ACC112 (cell line): ENCODE results near the gene LY86.

Experiments
- H2AFZ ChIP-seq: fragments of 200-600 bp; sonication (generic); one replicate; pipeline ENCODE4 v1.6.0; 2017; ENCODE audit warnings: antibody characterized with exemption, low read length; ENCODE audit not compliant: unreplicated experiment
- H3K27ac ChIP-seq: fragments of 200-600 bp; sonication (generic); 2 replicates; pipeline ENCODE4 v1.5.1; 2014; ENCODE audit warnings: low read depth, mild to moderate bottlenecking, antibody characterized with exemption, low read length, moderate library complexity
- H3K27me3 ChIP-seq: fragments of 200-600 bp; sonication (generic); 2 replicates; pipeline ENCODE4 v1.6.1; 2014; ENCODE audit warnings: mild to moderate bottlenecking, antibody characterized with exemption, low read length, moderate library complexity, mixed read lengths; ENCODE audit not compliant: insufficient read depth
- H3K36me3 ChIP-seq: fragments of 200-600 bp; sonication (generic); 2 replicates; pipeline ENCODE4 v1.6.1; 2016; ENCODE audit warnings: mild to moderate bottlenecking, antibody characterized with exemption, low read length, moderate library complexity, mixed read lengths; ENCODE audit not compliant: insufficient read depth
- H3K4me1 ChIP-seq: fragments of 200-600 bp; sonication (generic); one replicate; pipeline ENCODE4 v1.6.1; 2016; ENCODE audit warnings: low read length, mixed read lengths; ENCODE audit not compliant: insufficient read depth, unreplicated experiment, control insufficient read depth
- H3K4me3 ChIP-seq: fragments of 200-600 bp; sonication (generic); 2 replicates; pipeline ENCODE4 v1.5.1; 2014; ENCODE audit warnings: mild to moderate bottlenecking, low read depth, low read length
- H3K79me2 ChIP-seq: fragments of 200-600 bp; sonication (generic); one replicate; pipeline ENCODE4 v1.6.0; 2016; ENCODE audit warnings: low read length; ENCODE audit not compliant: control insufficient read depth, unreplicated experiment, insufficient read depth

The LY86 gene

GRCh38 chr6:6626187-6626586, 37.7 kb downstream of the LY86 start:
- H3K36me3 ChIP-seq: no peaks in the 10 kb centered on the region
- H3K4me3 ChIP-seq: no peak overlapping the region
- H3K79me2 ChIP-seq: no peaks in the 10 kb centered on the region
- H2AFZ ChIP-seq: no peak overlapping the region
- peaks cover 70% of the 10 kb centered on the region for H3K27me3 ChIP-seq
- no peaks in the 10 kb centered on the region for H3K4me1 ChIP-seq
- no peak overlapping the region for H3K27ac ChIP-seq

- Histone ChIP-seq H3K4me3 (no peak overlapping the region), H2AFZ (no peak overlapping the region), H3K27me3 (peaks cover 53% of the 10 kb centered on the region), H3K36me3 (no peaks in the 10 kb centered on the region), H3K4me1 (no peaks in the 10 kb centered on the region), H3K79me2 (no peaks in the 10 kb centered on the region), H3K27ac (no peak overlapping the region)
Observed at GRCh38 chr6:6629402-6629801, 40.9 kb downstream of the LY86 start.

GRCh38 chr6:6631053-6631452, 42.5 kb downstream of the LY86 start:
- H3K36me3 ChIP-seq: no peaks in the 10 kb centered on the region

GRCh38 chr6:6631534-6632276, 43.2 kb downstream of the LY86 start:
- Histone ChIP-seq H3K27me3 (peaks cover 46% of the 10 kb centered on the region), H3K4me1 (no peaks in the 10 kb centered on the region), H3K4me3 (no peak overlapping the region), H3K36me3 (no peaks in the 10 kb centered on the region), H3K27ac (no peak overlapping the region), H2AFZ (no peak overlapping the region), H3K79me2 (no peaks in the 10 kb centered on the region)

More at GRCh38 chr6:6631053-6631452, 42.5 kb downstream of the LY86 start:
- H3K4me1 ChIP-seq: no peaks in the 10 kb centered on the region
- peaks cover 50% of the 10 kb centered on the region for H3K27me3 ChIP-seq
- H3K27ac ChIP-seq: no peak overlapping the region
- H3K4me3 ChIP-seq: no peak overlapping the region
- no peaks in the 10 kb centered on the region for H3K79me2 ChIP-seq
- H2AFZ ChIP-seq: no peak overlapping the region

GRCh38 chr6:6633898-6634734, 45.6 kb downstream of the LY86 start:
- H3K4me1 ChIP-seq: no peaks in the 10 kb centered on the region
- no peak overlapping the region for H3K27ac ChIP-seq

GRCh38 chr6:6634735-6635075, 46.2 kb downstream of the LY86 start:
- peaks cover 23% of the 10 kb centered on the region for H3K27me3 ChIP-seq
- no peaks in the 10 kb centered on the region for H3K79me2 ChIP-seq
- no peaks in the 10 kb centered on the region for H3K4me1 ChIP-seq
- H3K27ac ChIP-seq: no peak overlapping the region
- H3K4me3 ChIP-seq: no peak overlapping the region
- no peak overlapping the region for H2AFZ ChIP-seq
- H3K36me3 ChIP-seq: no peaks in the 10 kb centered on the region

More at GRCh38 chr6:6633898-6634734, 45.6 kb downstream of the LY86 start:
- Histone ChIP-seq H3K27me3 (peaks cover 29% of the 10 kb centered on the region), H3K79me2 (no peaks in the 10 kb centered on the region), H2AFZ (no peak overlapping the region), H3K4me3 (no peak overlapping the region), H3K36me3 (no peaks in the 10 kb centered on the region)

- no peak overlapping the region for H2AFZ ChIP-seq
- H3K4me3 ChIP-seq: no peak overlapping the region
- H3K36me3 ChIP-seq: no peaks in the 10 kb centered on the region
- no peaks in the 10 kb centered on the region for H3K4me1 ChIP-seq
- H3K79me2 ChIP-seq: no peaks in the 10 kb centered on the region
- no peak overlapping the region for H3K27ac ChIP-seq
- H3K27me3 ChIP-seq: peaks cover 18% of the 10 kb centered on the region; the same call in 1 of the 2 replicates
Observed at GRCh38 chr6:6635291-6635690, 46.8 kb downstream of the LY86 start.

GRCh38 chr6:6635869-6636268, 47.3 kb downstream of the LY86 start:
- no peak overlapping the region for H3K4me3 ChIP-seq
- no peaks in the 10 kb centered on the region for H3K36me3 ChIP-seq
- no peak overlapping the region for H3K27ac ChIP-seq
- no peaks in the 10 kb centered on the region for H3K4me1 ChIP-seq
- H3K27me3 ChIP-seq: peaks cover 15% of the 10 kb centered on the region; the same call in 1 of the 2 replicates
- no peak overlapping the region for H2AFZ ChIP-seq
- H3K79me2 ChIP-seq: no peaks in the 10 kb centered on the region

- H3K79me2 ChIP-seq: no peaks in the 10 kb centered on the region
- H2AFZ ChIP-seq: no peak overlapping the region
- H3K4me3 ChIP-seq: no peak overlapping the region
- H3K4me1 ChIP-seq: no peaks in the 10 kb centered on the region
- no peaks in the 10 kb centered on the region for H3K36me3 ChIP-seq
- peaks cover 11% of the 10 kb centered on the region for H3K27me3 ChIP-seq
- H3K27ac ChIP-seq: no peak overlapping the region
Observed at GRCh38 chr6:6639572-6639971, 51.1 kb downstream of the LY86 start.

- H3K79me2 ChIP-seq: no peaks in the 10 kb centered on the region
- H3K27me3 ChIP-seq: peaks cover 14% of the 10 kb centered on the region
- H3K36me3 ChIP-seq: no peaks in the 10 kb centered on the region
- H2AFZ ChIP-seq: no peak overlapping the region
- no peak overlapping the region for H3K27ac ChIP-seq
- H3K4me3 ChIP-seq: no peak overlapping the region
- no peaks in the 10 kb centered on the region for H3K4me1 ChIP-seq
Observed at GRCh38 chr6:6640926-6641325, 52.4 kb downstream of the LY86 start.

- no peaks in the 10 kb centered on the region for H3K36me3 ChIP-seq
- peaks cover 25% of the 10 kb centered on the region for H3K27me3 ChIP-seq
- no peaks in the 10 kb centered on the region for H3K4me1 ChIP-seq
- no peak overlapping the region for H2AFZ ChIP-seq
- no peaks in the 10 kb centered on the region for H3K79me2 ChIP-seq
- no peak overlapping the region for H3K27ac ChIP-seq
- H3K4me3 ChIP-seq: no peak overlapping the region
Observed at GRCh38 chr6:6643398-6643797, 54.9 kb downstream of the LY86 start.
